HG03175 (cell line): Measurements from ENCODE around the gene PRR13.
A peak's percentile ranks its signal among the peaks of the same experiment; 100 is the strongest.
"Not testable (repeated sequence)": the region's sequence is repeated elsewhere in the genome, so short reads cannot be mapped to it uniquely, and the experiment has no call there.

ENCODE experiments used
- ATAC-seq: cut with Tn5 transposase; IDR thresholded peaks from one replicate; pipeline ENCODE4 v1.9.1; 2021; ENCODE audit warnings: mild to moderate bottlenecking, moderate library complexity; ENCODE audit not compliant: unreplicated experiment

Gene PRR13

GRCh38 chr12:53441040-53441833, at the start of gene PRR13:
Gene PRR13, plus strand, starts transcription at chr12:53441734. Its CDS starts 981 bp downstream, at chr12:53442715.
- peak; percentile 99 for ATAC-seq

GRCh38 chr12:53399896-53400295, 41.6 kb upstream of the PRR13 start:
- ATAC-seq: no peak

- not testable (repeated sequence) for ATAC-seq
Observed at GRCh38 chr12:53402351-53402750, 39.2 kb upstream of the PRR13 start.

GRCh38 chr12:53402871-53403270, 38.7 kb upstream of the PRR13 start:
- ATAC-seq: no peak

- no peak for ATAC-seq
Observed at GRCh38 chr12:53410951-53411350, 30.6 kb upstream of the PRR13 start.

- ATAC-seq: no peak
Observed at GRCh38 chr12:53413485-53414204, 27.9 kb upstream of the PRR13 start.

- ATAC-seq: no peak
Observed at GRCh38 chr12:53414756-53415417, 26.6 kb upstream of the PRR13 start.

GRCh38 chr12:53415752-53416389, 25.7 kb upstream of the PRR13 start:
- ATAC-seq: not testable (repeated sequence)

- not testable (repeated sequence) for ATAC-seq
Observed at GRCh38 chr12:53417291-53417816, 24.2 kb upstream of the PRR13 start.

GRCh38 chr12:53418221-53418620, 23.3 kb upstream of the PRR13 start:
- no peak for ATAC-seq

GRCh38 chr12:53419756-53420155, 21.8 kb upstream of the PRR13 start:
- ATAC-seq: no peak

GRCh38 chr12:53422247-53422646, 19.3 kb upstream of the PRR13 start:
- ATAC-seq: not testable (repeated sequence)

GRCh38 chr12:53423597-53423996, 17.9 kb upstream of the PRR13 start, which contains the start of gene AMHR2:
Gene AMHR2, plus strand, starts transcription at chr12:53423855. Its CDS starts 80 bp downstream, at chr12:53423935.
- ATAC-seq: no peak

- ATAC-seq: no peak
Observed at GRCh38 chr12:53424626-53425514, 16.7 kb upstream of the PRR13 start.

- ATAC-seq: no peak
Observed at GRCh38 chr12:53425515-53426150, 15.9 kb upstream of the PRR13 start.

- ATAC-seq: no peak
Observed at GRCh38 chr12:53427905-53428594, 13.5 kb upstream of the PRR13 start.

- ATAC-seq: no peak
Observed at GRCh38 chr12:53428741-53429140, 12.8 kb upstream of the PRR13 start.

GRCh38 chr12:53430116-53430515, 11.4 kb upstream of the PRR13 start:
- no peak for ATAC-seq

GRCh38 chr12:53431187-53431586, 10.3 kb upstream of the PRR13 start:
- ATAC-seq: no peak
